Neural cell (in vitro differentiated cells): ENCODE data around the gene CHKB.

Source experiments
- EP300 ChIP-seq: fragments of 450-650 bp; conservative IDR thresholded peaks from 2 replicates; pipeline ENCODE4 v1.6.1; 2014; ENCODE audit warnings: antibody characterized with exemption, mild to moderate bottlenecking, moderate library complexity; ENCODE audit not compliant: poor library complexity, severe bottlenecking
- MXI1 ChIP-seq: fragments of 450-650 bp; conservative IDR thresholded peaks from 2 replicates; pipeline ENCODE4 v1.6.1; 2014; ENCODE audit warnings: antibody characterized with exemption, mild to moderate bottlenecking; ENCODE audit not compliant: poor library complexity, severe bottlenecking
- POLR2AphosphoS5 ChIP-seq: IDR thresholded peaks from 2 replicates; pipeline ENCODE4 v1.6.1; 2012
- RAD21 ChIP-seq: fragments of 450-650 bp; conservative IDR thresholded peaks from 2 replicates; pipeline ENCODE4 v1.6.1; 2014; ENCODE audit warnings: antibody characterized with exemption, mild to moderate bottlenecking, moderate library complexity
- TAF1 ChIP-seq: IDR thresholded peaks from 2 replicates; pipeline ENCODE4 v1.6.1; 2012; ENCODE audit warnings: low read depth
- TF ChIP-seq, protein P1 (sequence below): fragments of 450-650 bp; IDR thresholded peaks from 2 replicates; pipeline ENCODE4 v1.5.1; 2014; ENCODE audit warnings: antibody characterized with exemption, mild to moderate bottlenecking, moderate library complexity; ENCODE audit not compliant: poor library complexity, severe bottlenecking
- TF ChIP-seq, protein P2 (sequence below): IDR thresholded peaks from 2 replicates; pipeline ENCODE4 v1.6.1; 2012; ENCODE audit warnings: borderline replicate concordance

DNA sequence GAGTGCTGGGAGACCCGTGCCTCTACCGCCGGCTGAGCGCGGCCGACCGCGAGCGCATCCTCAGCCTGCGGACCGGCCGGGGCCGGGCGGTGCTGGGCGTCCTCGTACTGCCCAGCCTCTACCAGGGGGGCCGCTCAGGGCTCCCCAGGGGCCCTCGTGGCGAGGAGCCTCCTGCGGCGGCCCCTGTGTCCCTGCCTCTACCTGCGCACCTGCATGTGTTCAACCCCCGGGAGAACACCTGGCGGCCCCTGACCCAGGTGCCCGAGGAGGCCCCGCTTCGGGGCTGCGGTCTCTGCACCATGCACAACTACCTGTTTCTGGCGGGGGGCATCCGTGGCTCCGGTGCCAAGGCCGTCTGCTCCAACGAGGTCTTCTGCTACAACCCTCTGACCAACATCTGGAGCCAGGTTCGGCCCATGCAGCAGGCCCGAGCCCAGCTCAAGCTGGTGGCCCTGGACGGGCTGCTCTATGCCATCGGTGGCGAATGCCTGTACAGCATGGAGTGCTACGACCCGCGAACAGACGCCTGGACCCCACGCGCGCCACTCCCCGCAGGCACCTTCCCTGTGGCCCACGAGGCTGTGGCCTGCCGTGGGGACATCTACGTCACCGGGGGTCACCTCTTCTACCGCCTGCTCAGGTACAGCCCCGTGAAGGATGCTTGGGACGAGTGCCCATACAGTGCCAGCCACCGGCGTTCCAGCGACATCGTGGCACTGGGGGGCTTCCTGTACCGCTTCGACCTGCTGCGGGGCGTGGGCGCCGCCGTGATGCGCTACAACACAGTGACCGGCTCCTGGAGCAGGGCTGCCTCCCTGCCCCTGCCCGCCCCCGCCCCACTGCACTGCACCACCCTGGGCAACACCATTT, 33.5 kb downstream of the CHKB start:
- TF ChIP-seq, protein P1, sequence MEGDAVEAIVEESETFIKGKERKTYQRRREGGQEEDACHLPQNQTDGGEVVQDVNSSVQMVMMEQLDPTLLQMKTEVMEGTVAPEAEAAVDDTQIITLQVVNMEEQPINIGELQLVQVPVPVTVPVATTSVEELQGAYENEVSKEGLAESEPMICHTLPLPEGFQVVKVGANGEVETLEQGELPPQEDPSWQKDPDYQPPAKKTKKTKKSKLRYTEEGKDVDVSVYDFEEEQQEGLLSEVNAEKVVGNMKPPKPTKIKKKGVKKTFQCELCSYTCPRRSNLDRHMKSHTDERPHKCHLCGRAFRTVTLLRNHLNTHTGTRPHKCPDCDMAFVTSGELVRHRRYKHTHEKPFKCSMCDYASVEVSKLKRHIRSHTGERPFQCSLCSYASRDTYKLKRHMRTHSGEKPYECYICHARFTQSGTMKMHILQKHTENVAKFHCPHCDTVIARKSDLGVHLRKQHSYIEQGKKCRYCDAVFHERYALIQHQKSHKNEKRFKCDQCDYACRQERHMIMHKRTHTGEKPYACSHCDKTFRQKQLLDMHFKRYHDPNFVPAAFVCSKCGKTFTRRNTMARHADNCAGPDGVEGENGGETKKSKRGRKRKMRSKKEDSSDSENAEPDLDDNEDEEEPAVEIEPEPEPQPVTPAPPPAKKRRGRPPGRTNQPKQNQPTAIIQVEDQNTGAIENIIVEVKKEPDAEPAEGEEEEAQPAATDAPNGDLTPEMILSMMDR: no peak
- TF ChIP-seq EP300: no peak
- TF ChIP-seq MXI1: no peak
- TF ChIP-seq POLR2AphosphoS5: no peak
- no peak for TF ChIP-seq RAD21
- no peak for TF ChIP-seq TAF1
- TF ChIP-seq, protein P2, sequence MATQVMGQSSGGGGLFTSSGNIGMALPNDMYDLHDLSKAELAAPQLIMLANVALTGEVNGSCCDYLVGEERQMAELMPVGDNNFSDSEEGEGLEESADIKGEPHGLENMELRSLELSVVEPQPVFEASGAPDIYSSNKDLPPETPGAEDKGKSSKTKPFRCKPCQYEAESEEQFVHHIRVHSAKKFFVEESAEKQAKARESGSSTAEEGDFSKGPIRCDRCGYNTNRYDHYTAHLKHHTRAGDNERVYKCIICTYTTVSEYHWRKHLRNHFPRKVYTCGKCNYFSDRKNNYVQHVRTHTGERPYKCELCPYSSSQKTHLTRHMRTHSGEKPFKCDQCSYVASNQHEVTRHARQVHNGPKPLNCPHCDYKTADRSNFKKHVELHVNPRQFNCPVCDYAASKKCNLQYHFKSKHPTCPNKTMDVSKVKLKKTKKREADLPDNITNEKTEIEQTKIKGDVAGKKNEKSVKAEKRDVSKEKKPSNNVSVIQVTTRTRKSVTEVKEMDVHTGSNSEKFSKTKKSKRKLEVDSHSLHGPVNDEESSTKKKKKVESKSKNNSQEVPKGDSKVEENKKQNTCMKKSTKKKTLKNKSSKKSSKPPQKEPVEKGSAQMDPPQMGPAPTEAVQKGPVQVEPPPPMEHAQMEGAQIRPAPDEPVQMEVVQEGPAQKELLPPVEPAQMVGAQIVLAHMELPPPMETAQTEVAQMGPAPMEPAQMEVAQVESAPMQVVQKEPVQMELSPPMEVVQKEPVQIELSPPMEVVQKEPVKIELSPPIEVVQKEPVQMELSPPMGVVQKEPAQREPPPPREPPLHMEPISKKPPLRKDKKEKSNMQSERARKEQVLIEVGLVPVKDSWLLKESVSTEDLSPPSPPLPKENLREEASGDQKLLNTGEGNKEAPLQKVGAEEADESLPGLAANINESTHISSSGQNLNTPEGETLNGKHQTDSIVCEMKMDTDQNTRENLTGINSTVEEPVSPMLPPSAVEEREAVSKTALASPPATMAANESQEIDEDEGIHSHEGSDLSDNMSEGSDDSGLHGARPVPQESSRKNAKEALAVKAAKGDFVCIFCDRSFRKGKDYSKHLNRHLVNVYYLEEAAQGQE: no peak
